Cardiac fibroblast (primary cell): ENCODE results near the gene DENND5B.

ENCODE experiments used
- DNase-seq, 2 donors: peaks; one replicate each; pipeline versions ENCODE4 v3.0.0 to v3.0.0-alpha.2; 2010; ENCODE audit warnings: low read depth in 2 of 2
- H3K4me3 ChIP-seq, 2 donors: replicated peaks in 1 of 2; 1 replicate in 1 of 2; 2 replicates in 1 of 2; pipeline ENCODE4 v1.5.1; 2011; ENCODE audit warnings: low read depth in 2 of 2, low read length in 2 of 2, mild to moderate bottlenecking in 2 of 2, moderate library complexity in 1 of 2
- CTCF ChIP-seq: IDR thresholded peaks from one replicate; pipeline ENCODE4 v1.5.1; 2011; ENCODE audit warnings: low read depth, mild to moderate bottlenecking, low read length, inconsistent platforms

Gene DENND5B

GRCh38 chr12:31522607-31523006 lies 68.3 kb downstream of the DENND5B start:
- TF ChIP-seq CTCF: no peak
- H3K4me3 ChIP-seq: no peak overlapping the region
- no peak for DNase-seq

- H3K4me3 ChIP-seq: no peak overlapping the region
- no peak for DNase-seq
- peak; percentile 2 for TF ChIP-seq CTCF
Observed at GRCh38 chr12:31521964-31522363, 69.0 kb downstream of the DENND5B start.

GRCh38 chr12:31519511-31519910 lies 71.4 kb downstream of the DENND5B start:
- no peak for DNase-seq
- TF ChIP-seq CTCF: no peak
- H3K4me3 ChIP-seq: no peak overlapping the region

- H3K4me3 ChIP-seq: no peak overlapping the region
- no peak for TF ChIP-seq CTCF
- DNase-seq: peak; percentile 99
Observed at GRCh38 chr12:31518680-31519227, 72.2 kb downstream of the DENND5B start.

GRCh38 chr12:31517994-31518393 lies 72.9 kb downstream of the DENND5B start:
- TF ChIP-seq CTCF: no peak
- H3K4me3 ChIP-seq: no peak overlapping the region
- peak in 1 of 2 donors; percentile 43 for DNase-seq

- DNase-seq: no peak
- H3K4me3 ChIP-seq: no peak overlapping the region
- no peak for TF ChIP-seq CTCF
Observed at GRCh38 chr12:31516702-31517101, 74.2 kb downstream of the DENND5B start.

- no peak for DNase-seq
- no peak for TF ChIP-seq CTCF
- H3K4me3 ChIP-seq: no peak overlapping the region
Observed at GRCh38 chr12:31514912-31515311, 76.0 kb downstream of the DENND5B start.
